ENCODE measurements around the gene CIDEB. TPM values are rescaled to one million over a fixed set of nuclear protein-coding genes. Genes with fewer than 3 reads are reported as not detected.

Gene CIDEB
- polyA plus RNA-seq, 4 donors = 20.2 to 28.4 (median 24.5) TPM

GRCh38 chr14:24271834-24272263 is 35.9 kb downstream of the CIDEB start:
- no peak for DNase-seq (ENCODE audit: low read depth in 4 of 4, low spot score in 3 of 4)

DNA sequence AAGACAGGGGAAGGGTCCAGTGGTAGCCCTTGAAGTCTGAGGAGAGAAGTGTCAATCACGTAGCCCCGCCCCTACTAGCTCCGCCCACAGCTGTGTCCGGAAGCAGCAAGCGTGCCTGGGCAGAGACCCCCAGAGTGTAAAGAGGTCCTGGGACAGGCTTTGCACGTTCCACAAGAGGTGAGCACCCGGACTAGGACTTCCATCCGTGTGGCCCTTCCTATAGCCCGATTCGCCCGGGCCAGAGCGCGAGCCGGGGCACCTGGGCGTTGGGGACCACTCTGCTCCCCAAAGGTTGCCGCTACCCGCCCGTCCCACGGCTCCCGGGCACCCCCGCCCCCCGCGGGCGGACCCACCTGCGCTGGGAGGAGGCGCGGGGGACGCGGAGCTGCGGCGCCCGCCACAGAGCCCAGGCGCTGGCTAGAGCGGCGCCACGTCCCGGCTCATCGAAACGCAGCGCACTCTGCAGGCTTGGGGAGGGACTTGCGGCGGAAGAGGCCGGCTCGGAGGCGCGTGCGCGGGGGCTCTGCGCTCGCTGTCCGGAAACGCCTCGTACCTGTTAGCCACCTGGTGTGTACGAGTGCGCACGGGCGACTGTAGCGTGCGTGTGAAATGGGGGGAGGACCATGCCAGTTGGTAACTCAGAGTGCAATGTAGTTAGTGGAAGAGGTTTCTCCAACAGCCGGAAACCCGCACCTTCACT is 36.5 kb downstream of the CIDEB start, which contains the start of gene RABGGTA:
Gene RABGGTA (minus strand): TSS at position 464 of the 700 bp plus-strand sequence. CDS start 482 bp downstream, outside the sequence.
- peak; percentile 71 to 82 (median 76) for DNase-seq (ENCODE audit: low read depth in 4 of 4, low spot score in 3 of 4)

GRCh38 chr14:24270537-24271133 is 37.1 kb downstream of the CIDEB start:
- DNase-seq (ENCODE audit: low read depth in 4 of 4, low spot score in 3 of 4) = peak in 1 of 4 donors; percentile 2

GRCh38 chr14:24269910-24270536 is 37.8 kb downstream of the CIDEB start:
- no peak for DNase-seq (ENCODE audit: low read depth in 4 of 4, low spot score in 3 of 4)

DNA sequence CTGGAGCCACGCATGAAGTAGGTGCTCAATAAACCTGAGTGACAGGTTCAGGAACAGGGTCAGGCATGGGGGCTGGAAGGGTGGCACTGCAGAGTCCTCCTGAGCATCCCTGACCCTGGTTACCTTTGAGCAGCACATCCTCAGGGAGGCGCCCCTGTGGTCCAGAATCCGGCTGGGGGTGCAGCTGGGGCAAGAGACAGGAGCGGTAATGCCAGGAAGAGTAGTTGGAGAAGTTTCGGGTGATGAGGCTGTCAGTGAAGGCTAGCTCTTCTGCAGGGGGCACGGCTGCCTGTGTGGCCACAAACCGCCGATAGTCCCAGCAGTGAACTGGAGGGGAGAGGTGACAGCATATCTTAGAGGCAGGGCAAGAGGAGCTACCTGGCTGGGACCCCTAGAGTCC is 38.4 kb downstream of the CIDEB start:
- no peak for DNase-seq (ENCODE audit: low read depth in 4 of 4, low spot score in 3 of 4)

DNA sequence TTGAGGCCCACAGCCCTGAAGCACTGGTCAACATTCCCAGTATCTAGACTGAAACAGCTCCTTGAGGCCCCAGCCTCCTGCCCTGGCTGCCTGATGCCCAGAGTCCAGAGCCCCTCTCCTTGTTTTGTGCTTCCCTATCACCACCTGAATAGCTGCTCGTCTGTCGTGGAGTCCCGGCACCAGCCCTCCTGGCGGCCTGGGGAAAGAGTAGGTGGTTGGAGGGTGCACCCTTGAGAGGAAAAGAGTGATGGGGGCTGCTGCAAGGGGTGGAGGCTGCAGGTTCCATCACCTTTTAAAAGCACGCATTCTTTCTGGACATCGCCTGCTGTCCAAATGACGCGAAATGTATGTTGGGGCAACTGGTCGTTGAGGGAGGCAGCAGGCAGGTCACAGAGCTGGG is 39.6 kb downstream of the CIDEB start:
- DNase-seq (ENCODE audit: low read depth in 4 of 4, low spot score in 3 of 4) = no peak

- DNase-seq (ENCODE audit: low read depth in 4 of 4, low spot score in 3 of 4) = no peak
Observed at GRCh38 chr14:24267516-24267915, 40.3 kb downstream of the CIDEB start.

GRCh38 chr14:24266344-24267244 is 41.2 kb downstream of the CIDEB start:
- no peak for DNase-seq (ENCODE audit: low read depth in 4 of 4, low spot score in 3 of 4)

- DNase-seq (ENCODE audit: low read depth in 4 of 4, low spot score in 3 of 4) = no peak
Observed at GRCh38 chr14:24264298-24264697, 43.5 kb downstream of the CIDEB start.

- DNase-seq (ENCODE audit: low read depth in 4 of 4, low spot score in 3 of 4) = no peak
Observed at GRCh38 chr14:24263848-24264247, 43.9 kb downstream of the CIDEB start.

DNA sequence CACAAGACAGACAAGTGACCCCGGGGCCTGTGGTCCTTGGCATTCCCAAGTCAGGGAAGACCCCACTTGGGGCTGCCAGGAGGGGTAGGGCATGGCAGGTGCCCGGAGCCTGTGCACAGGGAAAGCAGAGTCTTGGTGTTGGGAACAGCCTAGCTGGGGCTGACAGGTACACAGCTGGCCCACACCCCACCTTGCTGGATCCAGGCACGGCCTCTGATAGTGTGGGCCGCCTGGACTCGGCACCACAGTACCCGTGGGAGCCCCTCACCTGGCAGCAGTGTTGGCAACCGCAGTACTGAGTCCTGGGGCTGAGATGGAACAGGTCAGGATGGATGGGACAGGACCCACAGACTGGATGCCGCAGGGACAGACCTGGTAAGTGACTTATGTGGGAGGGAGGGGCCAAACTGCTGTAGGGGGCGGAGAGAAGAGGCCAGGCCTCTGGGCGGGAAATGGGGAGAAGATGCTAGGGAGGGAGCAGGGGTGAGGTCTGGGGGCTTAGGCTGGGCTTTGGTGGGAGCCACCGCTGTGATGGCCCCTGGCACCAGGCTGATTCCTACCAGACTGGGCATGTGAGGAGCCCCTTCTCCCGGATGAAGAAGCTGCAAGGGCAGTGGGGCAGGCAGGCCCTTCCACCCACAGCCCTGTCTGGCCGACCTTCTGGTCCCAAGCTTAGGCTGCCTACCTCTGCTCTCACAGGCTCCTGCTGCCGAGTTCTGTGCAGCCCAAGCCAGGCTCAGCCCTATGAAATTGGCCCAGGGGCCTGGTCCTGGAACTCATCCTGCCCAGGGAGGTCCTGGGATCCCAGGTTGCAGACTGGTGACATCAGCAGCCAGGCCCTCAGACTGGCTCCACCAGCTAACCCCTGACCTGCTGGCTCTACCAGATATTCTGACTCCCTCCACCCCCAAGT is 44.7 kb downstream of the CIDEB start, which contains the start of gene TGM1:
Gene TGM1 (minus strand): TSS at position 357 of the 913 bp plus-strand sequence. CDS start 825 bp downstream, outside the sequence.
- DNase-seq (ENCODE audit: low read depth in 4 of 4, low spot score in 3 of 4) = no peak

- DNase-seq (ENCODE audit: low read depth in 4 of 4, low spot score in 3 of 4) = no peak
Observed at GRCh38 chr14:24261969-24262327, 45.8 kb downstream of the CIDEB start.

GRCh38 chr14:24261256-24261968 is 46.4 kb downstream of the CIDEB start:
- DNase-seq (ENCODE audit: low read depth in 4 of 4, low spot score in 3 of 4) = no peak

- no peak for DNase-seq (ENCODE audit: low read depth in 4 of 4, low spot score in 3 of 4)
Observed at GRCh38 chr14:24260780-24261157, 47.0 kb downstream of the CIDEB start.

- DNase-seq (ENCODE audit: low read depth in 4 of 4, low spot score in 3 of 4) = no peak
Observed at GRCh38 chr14:24260026-24260779, 47.6 kb downstream of the CIDEB start.

- no peak for DNase-seq (ENCODE audit: low read depth in 4 of 4, low spot score in 3 of 4)
Observed at GRCh38 chr14:24259282-24260025, 48.3 kb downstream of the CIDEB start.

DNA sequence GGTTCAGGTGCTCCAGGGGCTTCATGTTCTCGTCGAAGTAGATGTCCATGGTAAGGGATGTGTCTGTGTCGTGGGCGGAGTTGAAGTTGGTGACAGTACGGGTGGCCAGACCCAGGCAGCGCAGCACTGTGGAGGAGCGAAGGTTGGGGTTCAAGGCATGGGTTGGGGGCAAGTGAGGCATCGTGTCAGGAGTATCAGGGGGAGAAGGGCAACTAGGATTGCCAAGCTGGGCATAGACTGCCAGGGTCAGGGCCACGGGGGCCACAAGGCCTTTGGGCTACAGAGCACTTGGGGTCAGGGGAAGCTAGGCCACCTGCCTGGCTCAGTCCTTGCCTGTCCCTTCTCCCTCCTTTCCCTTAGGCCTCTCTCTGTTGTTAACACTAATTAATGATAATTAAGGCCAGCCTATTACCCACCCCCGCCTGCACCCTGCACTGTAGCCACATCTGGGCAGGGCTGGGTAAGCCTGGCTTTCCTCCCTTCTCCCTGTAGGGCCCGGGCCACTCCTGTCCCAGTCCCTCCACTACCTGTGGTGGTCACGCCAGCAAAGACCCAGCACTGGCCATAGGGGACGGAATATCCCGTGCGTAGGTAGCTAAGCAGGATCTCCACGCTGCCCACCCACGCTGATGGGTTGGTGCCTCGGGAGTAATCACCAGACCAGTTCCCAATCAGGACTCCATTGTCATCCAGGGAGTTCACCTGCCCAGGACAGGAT is 49.1 kb downstream of the CIDEB start:
- no peak for DNase-seq (ENCODE audit: low read depth in 4 of 4, low spot score in 3 of 4)

Measured in left renal pelvis (tissue), 4 donors.